DOHH2 (cell line): ENCODE measurements around the gene MLH3.

ENCODE experiments used
- CTCF ChIP-seq: fragments of 200-600 bp; sonication (generic); IDR thresholded peaks from one replicate; pipeline ENCODE4 v1.5.1; 2014; ENCODE audit warnings: antibody characterized with exemption, mild to moderate bottlenecking, low read depth, low read length; ENCODE audit not compliant: poor library complexity, severe bottlenecking
- EZH2phosphoT487 ChIP-seq: fragments of 200-600 bp; sonication (generic); IDR thresholded peaks from 2 replicates; pipeline ENCODE4 v1.6.1; 2017; ENCODE audit warnings: borderline replicate concordance, mild to moderate bottlenecking, antibody characterized with exemption, low read length, moderate library complexity, mixed read lengths

- TF ChIP-seq CTCF (no peak), EZH2phosphoT487 (no peak)
Observed at GRCh38 chr14:75030147-75030546, 21.1 kb downstream of the MLH3 start.
